GM21528 (cell line): ENCODE measurements around the gene PSMB1.
"Not testable (repeated sequence)": the region's sequence is repeated elsewhere in the genome, so short reads cannot be mapped to it uniquely, and the experiment has no call there.

Experiments used
- ATAC-seq: cut with Tn5 transposase; IDR thresholded peaks from one replicate; pipeline ENCODE4 v1.9.1; 2021; ENCODE audit warnings: mild to moderate bottlenecking, moderate library complexity; ENCODE audit not compliant: unreplicated experiment, low FRiP score

PSMB1 gene

DNA sequence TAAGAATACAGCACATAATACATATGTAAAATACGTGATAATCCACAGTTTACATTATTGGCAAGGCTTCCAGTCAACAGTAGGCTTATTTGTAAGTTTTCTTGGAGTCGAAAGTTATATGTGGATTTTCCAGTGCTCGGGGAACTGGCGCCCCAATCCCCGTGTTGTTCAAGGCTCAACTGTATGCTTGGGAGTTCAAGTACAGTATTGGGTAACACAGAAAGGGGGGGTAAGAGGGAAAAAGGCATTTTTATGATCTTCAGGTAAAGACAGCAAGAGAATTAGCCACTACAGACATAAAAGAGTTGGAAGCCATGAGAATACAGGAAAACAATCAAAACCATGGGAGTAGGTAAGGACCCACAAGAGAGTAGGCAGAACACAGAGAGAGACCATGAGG is 16.4 kb downstream of the PSMB1 start:
- ATAC-seq: no peak

GRCh38 chr6:170535004-170535403 is 18.1 kb downstream of the PSMB1 start:
- ATAC-seq: no peak

DNA sequence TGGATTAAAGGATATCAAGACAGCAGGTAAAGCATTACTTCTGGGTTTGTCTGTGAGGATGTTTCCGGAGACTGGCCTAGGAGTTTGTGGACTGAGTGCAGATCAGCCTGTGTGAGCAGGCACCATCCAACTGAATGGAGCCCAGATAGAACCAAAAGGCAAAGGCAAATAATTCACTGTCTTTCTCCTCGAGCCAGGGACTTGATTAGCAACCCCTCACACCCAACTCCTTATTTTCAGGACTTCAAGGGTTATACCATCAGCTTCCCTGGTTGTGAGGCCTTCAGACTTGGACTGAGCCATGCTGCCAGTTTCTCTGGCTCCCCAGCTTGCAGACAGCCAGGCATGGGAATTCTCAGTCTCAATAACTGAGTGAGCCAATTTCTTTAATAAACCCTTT is 19.3 kb downstream of the PSMB1 start:
- ATAC-seq: no peak

- ATAC-seq: no peak
These were observed 20.1 kb downstream of the PSMB1 start for GRCh38 chr6:170532867-170533488.

- peak; percentile 64 for ATAC-seq
These were observed 23.2 kb downstream of the PSMB1 start for GRCh38 chr6:170529839-170530469.

DNA sequence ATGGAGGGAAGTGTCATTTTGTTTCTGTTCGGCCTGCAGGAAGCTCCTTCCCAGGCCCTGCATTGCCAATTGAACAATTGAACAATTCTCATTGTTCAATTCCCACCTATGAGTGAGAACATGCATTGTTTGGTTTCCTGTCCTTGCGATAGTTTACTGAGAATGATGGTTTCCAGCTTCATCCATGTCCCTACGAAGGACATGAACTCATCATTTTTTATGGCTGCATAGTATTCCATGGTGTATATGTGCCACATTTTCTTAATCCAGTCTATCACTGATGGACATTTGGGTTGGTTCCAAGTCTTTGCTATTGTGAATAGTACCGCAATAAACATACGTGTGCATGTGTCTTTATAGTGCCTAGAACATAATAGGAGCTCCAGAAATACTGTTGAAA is 25.1 kb downstream of the PSMB1 start:
- not testable (repeated sequence) for ATAC-seq

DNA sequence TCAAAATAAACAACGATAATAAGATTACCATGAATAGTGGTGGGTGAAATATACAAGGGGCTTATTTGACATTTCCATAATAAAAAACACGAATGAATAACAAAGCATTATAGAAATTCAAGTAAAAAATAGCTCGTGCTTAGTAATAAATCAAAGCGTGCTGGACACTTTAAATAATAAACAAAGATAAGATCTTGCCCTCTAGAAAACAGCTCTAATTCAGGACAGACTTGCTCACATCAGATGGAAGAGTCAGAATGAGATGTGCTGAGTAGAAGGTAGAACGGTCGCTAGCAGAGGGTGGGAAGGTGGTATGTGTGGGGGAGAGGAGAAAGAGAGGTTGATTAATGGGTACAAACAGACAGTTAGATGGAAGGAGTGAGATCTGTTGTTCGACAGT is 27.3 kb downstream of the PSMB1 start:
- no peak for ATAC-seq

DNA sequence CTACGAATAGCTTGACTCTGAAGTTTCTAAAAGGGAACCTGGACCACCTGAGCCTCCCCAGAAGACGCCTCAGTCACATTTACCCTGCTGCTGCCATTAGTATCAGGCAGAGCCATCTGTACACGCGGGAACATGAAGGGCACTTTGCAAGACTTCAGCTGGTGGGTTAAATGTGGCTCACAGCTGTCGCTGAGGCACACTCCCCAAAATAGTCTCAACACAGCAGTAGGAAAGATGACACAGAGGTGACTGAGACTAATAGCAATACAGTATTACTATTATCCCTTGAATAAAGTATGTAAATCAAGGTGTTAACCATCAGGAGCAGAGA is 29.0 kb downstream of the PSMB1 start:
- ATAC-seq: no peak

GRCh38 chr6:170523256-170524171 is 29.6 kb downstream of the PSMB1 start:
- ATAC-seq: no peak

DNA sequence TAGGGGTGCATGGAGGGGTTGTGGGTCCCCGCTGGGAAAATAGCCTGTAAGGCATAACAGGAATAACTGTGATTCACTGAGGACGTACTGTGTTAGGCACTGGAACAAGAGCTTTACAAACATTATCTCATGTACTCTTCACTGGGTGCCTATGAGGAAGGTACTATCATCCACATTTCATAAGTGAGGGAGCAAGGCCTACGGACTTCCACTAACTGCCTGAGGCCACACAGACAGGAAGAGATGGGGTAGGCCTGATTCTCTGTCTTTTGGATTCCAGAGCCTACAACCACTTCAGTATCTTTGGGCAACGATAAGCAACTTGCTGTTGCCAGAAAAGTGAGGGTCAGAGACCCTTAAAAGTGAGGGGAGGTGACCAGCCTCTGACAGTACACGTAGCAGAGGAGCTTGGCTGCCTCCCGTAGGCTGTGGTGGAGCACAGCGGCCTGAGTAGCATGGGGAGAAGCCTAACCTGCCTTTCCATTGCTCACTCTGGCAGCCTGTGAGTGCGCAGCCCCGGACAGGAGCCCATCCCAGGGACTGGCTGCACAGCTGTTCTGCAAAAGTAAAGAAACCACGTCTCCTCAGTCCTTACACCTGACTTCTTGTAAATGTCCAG is 30.4 kb downstream of the PSMB1 start:
- ATAC-seq: no peak

DNA sequence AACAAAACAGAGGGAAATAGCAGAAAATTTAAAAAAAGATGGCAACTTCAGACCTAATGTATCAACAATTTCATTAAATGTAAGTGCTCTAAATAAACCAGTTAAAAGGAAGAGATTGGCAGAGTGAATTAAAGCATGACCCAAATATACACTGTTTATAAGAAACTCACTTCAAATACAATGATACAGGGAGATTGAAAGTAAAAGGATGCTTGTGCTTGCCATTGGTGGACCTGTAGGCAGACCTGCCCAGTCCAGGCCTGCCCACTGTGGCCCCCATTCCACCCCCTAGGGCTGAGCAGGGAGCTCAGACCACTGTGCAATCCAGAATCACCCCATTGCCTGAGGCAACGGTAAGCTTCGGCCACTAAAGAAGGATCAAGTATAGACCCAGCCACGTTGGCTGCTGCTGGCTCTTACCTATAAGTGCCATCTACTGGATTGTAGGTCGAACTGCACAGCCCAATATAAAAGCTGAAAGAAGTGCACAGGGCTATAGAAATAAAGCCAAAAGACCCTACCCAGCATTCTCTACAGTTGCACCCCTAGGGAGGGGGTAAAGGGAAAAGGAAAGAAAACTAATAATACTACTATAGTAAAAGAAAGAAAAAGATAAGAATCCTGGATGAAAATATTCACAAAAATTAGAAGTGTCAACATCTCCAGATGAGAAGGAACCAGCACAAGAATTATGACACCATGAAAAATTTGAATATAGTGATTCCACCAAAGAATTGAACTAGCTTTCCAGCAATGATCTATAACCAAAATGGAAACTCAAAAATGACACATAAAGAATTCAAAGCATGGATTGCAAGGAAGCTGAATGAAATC is 36.1 kb downstream of the PSMB1 start:
- peak; percentile 91 for ATAC-seq

DNA sequence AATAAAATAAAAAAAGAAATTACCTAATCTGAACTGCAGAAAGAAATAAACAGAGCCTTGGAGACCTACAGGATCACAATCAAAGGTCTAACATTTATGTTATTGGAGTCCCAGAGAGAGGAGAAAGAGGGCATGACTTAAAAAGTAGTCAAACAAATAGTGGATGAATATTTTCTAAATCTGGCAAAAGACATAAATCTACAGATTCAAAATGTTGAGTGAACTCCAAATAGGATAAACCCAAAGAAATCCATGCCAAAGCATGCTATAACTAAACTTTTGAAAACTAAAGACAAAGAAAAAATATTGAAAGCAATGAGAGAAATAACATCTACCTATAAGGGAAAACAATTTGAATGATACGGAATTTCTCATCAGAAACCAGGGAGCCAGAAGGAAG is 38.2 kb downstream of the PSMB1 start:
- ATAC-seq: no peak

DNA sequence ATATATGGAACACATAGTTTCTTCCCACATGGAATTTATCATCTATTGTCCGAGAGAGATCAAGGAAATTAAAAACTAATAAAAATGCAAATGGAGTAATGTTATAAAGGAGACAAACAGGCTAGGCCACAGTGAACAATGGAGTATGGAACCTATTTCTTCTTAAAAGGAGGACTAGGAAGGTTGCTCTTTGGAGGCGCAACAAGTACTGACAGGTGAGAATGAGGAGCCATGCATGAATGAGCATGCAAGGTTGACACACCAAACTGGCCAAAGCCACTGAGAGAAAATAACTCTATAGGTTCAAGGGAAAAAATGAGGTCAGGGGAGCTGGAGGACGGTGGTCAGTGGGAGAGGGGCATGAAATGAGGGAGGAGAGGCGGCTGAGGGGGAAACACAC is 40.9 kb downstream of the PSMB1 start:
- ATAC-seq: no peak

GRCh38 chr6:170510631-170511030 is 42.5 kb downstream of the PSMB1 start:
- no peak for ATAC-seq

DNA sequence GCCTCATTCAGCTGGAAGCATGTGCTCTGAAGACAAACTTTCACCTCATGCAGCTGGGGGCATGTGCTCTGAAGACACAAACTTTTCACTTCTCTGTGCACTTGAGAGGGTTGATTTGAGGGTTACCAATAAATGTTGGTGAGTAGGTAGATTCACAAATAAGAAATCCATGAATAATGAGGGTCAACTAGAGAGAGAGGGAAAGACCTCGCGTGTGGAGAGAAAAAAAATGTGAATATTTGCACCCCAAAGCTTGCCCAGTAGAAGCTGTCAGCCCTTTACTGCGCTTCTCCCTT is 43.4 kb downstream of the PSMB1 start:
- no peak for ATAC-seq

- ATAC-seq: not testable (repeated sequence)
These were observed 44.0 kb downstream of the PSMB1 start for GRCh38 chr6:170508892-170509722.

DNA sequence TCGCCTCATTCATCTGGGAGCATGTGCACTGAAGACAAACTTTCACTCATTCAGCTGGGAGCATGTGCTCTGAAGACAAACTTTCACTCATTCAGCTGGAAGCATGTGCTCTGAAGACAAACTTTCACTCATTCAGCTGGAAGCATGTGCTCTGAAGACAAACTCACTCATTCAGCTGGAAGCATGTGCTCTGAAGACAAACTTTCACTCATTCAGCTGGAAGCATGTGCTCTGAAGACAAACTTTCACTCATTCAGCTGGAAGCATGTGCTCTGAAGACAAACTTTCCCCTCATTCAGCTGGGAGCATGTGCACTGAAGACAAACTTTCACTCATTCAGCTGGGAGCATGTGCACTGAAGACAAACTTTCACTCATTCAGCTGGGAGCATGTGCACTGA is 44.8 kb downstream of the PSMB1 start:
- not testable (repeated sequence) for ATAC-seq

- not testable (repeated sequence) for ATAC-seq
These were observed 45.4 kb downstream of the PSMB1 start for GRCh38 chr6:170507728-170508127.

DNA sequence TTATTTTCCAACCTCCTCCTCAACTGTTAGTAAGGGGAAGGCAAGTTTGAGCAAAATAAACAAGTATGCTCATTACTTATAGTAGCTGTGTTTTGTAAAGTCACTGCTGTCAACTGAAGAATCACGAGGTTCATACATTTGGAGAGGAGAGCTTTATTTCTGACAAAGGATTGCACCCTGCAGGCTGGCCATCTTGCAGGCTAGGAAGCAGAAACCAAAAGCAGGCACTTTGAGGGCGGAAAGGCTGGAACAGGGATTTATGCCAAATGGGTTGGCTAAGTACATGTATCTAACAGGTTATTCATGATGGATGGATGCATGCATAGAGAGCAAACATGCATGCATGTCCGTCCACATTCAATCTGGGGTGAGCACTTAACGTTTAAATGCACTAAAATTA is 46.7 kb downstream of the PSMB1 start:
- ATAC-seq: no peak

GRCh38 chr6:170505306-170505705 is 47.8 kb downstream of the PSMB1 start:
- ATAC-seq: no peak
